CD4-positive, alpha-beta memory T cell (primary cell): ENCODE data around the gene BMPR1B. TPM values are rescaled to one million over a fixed set of nuclear protein-coding genes. Genes with fewer than 3 reads are reported as not detected.

Experiments
- CTCF ChIA-PET: fragments of 350-600 bp; sonication (Branson Sonifier 250); formaldehyde crosslinking; loops from one replicate; lab custom pipeline; 2021; ENCODE audit warnings: inconsistent platforms; ENCODE audit not compliant: partially characterized antibody; lab: Charles Lee
- POLR2A ChIA-PET: fragments of 350-600 bp; sonication (Branson Sonifier 250); formaldehyde crosslinking; loops from one replicate; lab custom pipeline; 2021; ENCODE audit not compliant: partially characterized antibody; lab: Charles Lee
- DNase-seq, 5 donors: peaks; one replicate each; pipeline versions ENCODE4 v3.0.0 to v3.0.0-alpha.2; 2020 to 2022; ENCODE audit warnings: mixed read lengths in 1 of 5
- H3K27ac ChIP-seq: one replicate; pipeline ENCODE4 v1.7.0; 2013; ENCODE audit warnings: low read depth, low read length
- H3K27me3 ChIP-seq: 2 replicates; pipeline ENCODE4 v1.7.0; 2013; ENCODE audit warnings: mild to moderate bottlenecking, low read length, moderate library complexity; ENCODE audit not compliant: insufficient read depth
- H3K36me3 ChIP-seq: 2 replicates; pipeline ENCODE4 v1.7.0; 2013; ENCODE audit warnings: mild to moderate bottlenecking, low read length, moderate library complexity; ENCODE audit not compliant: insufficient read depth
- H3K4me1 ChIP-seq: 2 replicates; pipeline ENCODE4 v1.7.0; 2013; ENCODE audit warnings: mild to moderate bottlenecking, low read length, moderate library complexity; ENCODE audit not compliant: insufficient read depth
- H3K4me3 ChIP-seq, 2 donors: one replicate each; pipeline ENCODE4 v1.7.0; 2013; ENCODE audit warnings: low read length in 2 of 2, mild to moderate bottlenecking in 1 of 2
- H3K9me3 ChIP-seq, 2 donors: one replicate each; pipeline ENCODE4 v1.7.0; 2013; ENCODE audit warnings: low read length in 2 of 2, control low read depth in 1 of 2; ENCODE audit not compliant: control insufficient read depth in 1 of 2
- H3K27ac Mint-ChIP-seq, 7 donors: one replicate each; pipeline ENCODE4 v1.8.0; 2020 to 2021; ENCODE audit warnings: mixed read lengths in 7 of 7, mild to moderate bottlenecking in 6 of 7, inconsistent platforms in 3 of 7, moderate library complexity in 3 of 7
- H3K27me3 Mint-ChIP-seq, 2 donors: one replicate each; pipeline ENCODE4 v1.8.0; 2020 to 2021; ENCODE audit warnings: mixed read lengths in 2 of 2
- H3K36me3 Mint-ChIP-seq, 2 donors: one replicate each; pipeline ENCODE4 v1.8.0; 2020 to 2021; ENCODE audit warnings: mixed read lengths in 2 of 2, inconsistent platforms in 1 of 2, mild to moderate bottlenecking in 1 of 2
- H3K4me1 Mint-ChIP-seq, 4 donors: one replicate each; pipeline ENCODE4 v1.8.0; 2020 to 2021; ENCODE audit warnings: mixed read lengths in 4 of 4, mild to moderate bottlenecking in 1 of 4
- H3K4me3 Mint-ChIP-seq, 8 donors: one replicate each; pipeline ENCODE4 v1.8.0; 2020 to 2021; ENCODE audit warnings: mixed read lengths in 8 of 8, mild to moderate bottlenecking in 7 of 8, moderate library complexity in 6 of 8, inconsistent platforms in 3 of 8
- H3K9me3 Mint-ChIP-seq, 8 donors: one replicate each; pipeline ENCODE4 v1.8.0; 2020 to 2021; ENCODE audit warnings: mixed read lengths in 8 of 8, mild to moderate bottlenecking in 5 of 8, inconsistent platforms in 3 of 8, moderate library complexity in 1 of 8
- intact Hi-C: fragments of 100-400 bp; cut with micrococcal nuclease; formaldehyde crosslinking; loops from one replicate; pipeline ENCODE4 v1.15.1; 2023
- polyA plus RNA-seq, 2 donors: library from polyadenylated mRNA; unstranded; fragments of 300-500 nt; fragmentation: Illumina TruSeq; gene quantifications; one replicate each; pipeline ENCODE4 v1.2.3, GENCODE V29; 2021
- total RNA-seq, 2 experiments: library from RNA; stranded (reverse); gene quantifications; one replicate each; pipeline ENCODE4 v1.2.3, GENCODE V29; 2021

The BMPR1B gene
- total and polyA plus RNA-seq, 4 experiments from 2014 or later, result 0.17 TPM; not detected in 3

GRCh38 chr4:94724016-94724790, 33.6 kb upstream of the BMPR1B start:
- H3K4me1 Mint-ChIP-seq, result no peaks in the 10 kb centered on the region
- Histone ChIP-seq H3K4me3 (no peak overlapping the region), H3K4me1 (no peaks in the 10 kb centered on the region), H3K27ac (no peak overlapping the region), H3K36me3 (no peaks in the 10 kb centered on the region), H3K27me3 (no peaks in the 10 kb centered on the region), H3K9me3 (no peaks in the 10 kb centered on the region)
- intact Hi-C loops, result no loop called here
- peaks cover 0 to 1% of the 10 kb centered on the region in 2 donors for H3K27me3 Mint-ChIP-seq
- ChIA-PET CTCF (no interaction called here), POLR2A (no interaction called here)
- peaks cover 0 to 3% (median 0%) of the 10 kb centered on the region in 8 donors for H3K9me3 Mint-ChIP-seq
- DNase-seq, result no peak
- no peak overlapping the region for H3K27ac Mint-ChIP-seq
- H3K36me3 Mint-ChIP-seq, result no peaks in the 10 kb centered on the region
- no peak overlapping the region for H3K4me3 Mint-ChIP-seq

GRCh38 chr4:94726524-94727123, 31.1 kb upstream of the BMPR1B start:
- Mint-ChIP-seq H3K27ac (no peak overlapping the region), H3K4me3 (no peak overlapping the region), H3K27me3 (no peaks in the 10 kb centered on the region), H3K4me1 (no peaks in the 10 kb centered on the region), H3K9me3 (no peaks in the 10 kb centered on the region), H3K36me3 (no peaks in the 10 kb centered on the region)
- DNase-seq, result no peak
- no peaks in the 10 kb centered on the region for H3K36me3 ChIP-seq
- intact Hi-C loops, result no loop called here
- H3K27me3 ChIP-seq, result no peaks in the 10 kb centered on the region
- ChIA-PET CTCF (no interaction called here), POLR2A (no interaction called here)
- no peak overlapping the region for H3K27ac ChIP-seq
- no peaks in the 10 kb centered on the region for H3K9me3 ChIP-seq
- H3K4me1 ChIP-seq, result no peaks in the 10 kb centered on the region
- H3K4me3 ChIP-seq, result no peak overlapping the region

GRCh38 chr4:94728056-94728766, 29.5 kb upstream of the BMPR1B start:
- Mint-ChIP-seq H3K9me3 (no peaks in the 10 kb centered on the region), H3K4me3 (no peak overlapping the region), H3K36me3 (no peaks in the 10 kb centered on the region), H3K27me3 (peaks cover 0 to 2% of the 10 kb centered on the region in 2 donors), H3K4me1 (no peaks in the 10 kb centered on the region), H3K27ac (no peak overlapping the region)
- Histone ChIP-seq H3K4me3 (no peak overlapping the region), H3K9me3 (no peaks in the 10 kb centered on the region), H3K27me3 (no peaks in the 10 kb centered on the region), H3K27ac (no peak overlapping the region), H3K4me1 (no peaks in the 10 kb centered on the region), H3K36me3 (no peaks in the 10 kb centered on the region)
- ChIA-PET POLR2A (no interaction called here), CTCF (no interaction called here)
- intact Hi-C loops, result no loop called here
- no peak for DNase-seq

- H3K36me3 Mint-ChIP-seq, result no peaks in the 10 kb centered on the region
- no peaks in the 10 kb centered on the region for H3K9me3 Mint-ChIP-seq
- peaks cover 0 to 2% of the 10 kb centered on the region in 2 donors for H3K27me3 Mint-ChIP-seq
- intact Hi-C loops, result no loop called here
- CTCF ChIA-PET, result no interaction called here
- H3K4me1 ChIP-seq, result no peaks in the 10 kb centered on the region
- H3K9me3 ChIP-seq, result no peaks in the 10 kb centered on the region
- no peak overlapping the region for H3K27ac ChIP-seq
- H3K27ac Mint-ChIP-seq, result no peak overlapping the region
- no peaks in the 10 kb centered on the region for H3K36me3 ChIP-seq
- H3K4me3 Mint-ChIP-seq, result no peak overlapping the region
- H3K4me3 ChIP-seq, result no peak overlapping the region
- POLR2A ChIA-PET, result no interaction called here
- no peaks in the 10 kb centered on the region for H3K4me1 Mint-ChIP-seq
- H3K27me3 ChIP-seq, result no peaks in the 10 kb centered on the region
- DNase-seq, result no peak
These were observed 25.4 kb upstream of the BMPR1B start for GRCh38 chr4:94732358-94732698.

- H3K27ac Mint-ChIP-seq, result no peak overlapping the region
- peaks cover 5 to 14% of the 10 kb centered on the region in 2 donors for H3K27me3 Mint-ChIP-seq
- intact Hi-C loops, result no loop called here
- H3K4me1 Mint-ChIP-seq, result no peaks in the 10 kb centered on the region
- no peak overlapping the region for H3K4me3 Mint-ChIP-seq
- Histone ChIP-seq H3K36me3 (no peaks in the 10 kb centered on the region), H3K4me1 (no peaks in the 10 kb centered on the region), H3K27me3 (no peaks in the 10 kb centered on the region), H3K4me3 (no peak overlapping the region), H3K9me3 (no peaks in the 10 kb centered on the region), H3K27ac (no peak overlapping the region)
- ChIA-PET CTCF (no interaction called here), POLR2A (no interaction called here)
- DNase-seq, result no peak
- H3K9me3 Mint-ChIP-seq, result no peaks in the 10 kb centered on the region
- no peaks in the 10 kb centered on the region for H3K36me3 Mint-ChIP-seq
These were observed 18.0 kb upstream of the BMPR1B start for GRCh38 chr4:94739741-94740140.

- ChIA-PET CTCF (interaction anchor here (0.8 kb wide), 1 partner anchor 11 kb away, joined by 3 read pairs; no protein-coding TSS in a partner anchor), POLR2A (no interaction called here)
- no peaks in the 10 kb centered on the region for H3K9me3 ChIP-seq
- Mint-ChIP-seq H3K4me3 (no peak overlapping the region), H3K9me3 (no peaks in the 10 kb centered on the region), H3K36me3 (no peaks in the 10 kb centered on the region), H3K27ac (no peak overlapping the region), H3K27me3 (peaks cover 5 to 16% of the 10 kb centered on the region in 2 donors), H3K4me1 (no peaks in the 10 kb centered on the region)
- H3K36me3 ChIP-seq, result no peaks in the 10 kb centered on the region
- H3K4me3 ChIP-seq, result no peak overlapping the region
- no peaks in the 10 kb centered on the region for H3K27me3 ChIP-seq
- no peak overlapping the region for H3K27ac ChIP-seq
- DNase-seq, result no peak
- no peaks in the 10 kb centered on the region for H3K4me1 ChIP-seq
- intact Hi-C loops, result no loop called here
These were observed 16.5 kb upstream of the BMPR1B start for GRCh38 chr4:94741304-94741703.

- Mint-ChIP-seq H3K4me1 (no peaks in the 10 kb centered on the region), H3K27me3 (peaks cover 5 to 17% of the 10 kb centered on the region in 2 donors), H3K27ac (no peak overlapping the region), H3K4me3 (no peak overlapping the region), H3K36me3 (no peaks in the 10 kb centered on the region), H3K9me3 (no peaks in the 10 kb centered on the region)
- Histone ChIP-seq H3K36me3 (no peaks in the 10 kb centered on the region), H3K4me3 (no peak overlapping the region), H3K9me3 (no peaks in the 10 kb centered on the region), H3K27ac (no peak overlapping the region), H3K4me1 (no peaks in the 10 kb centered on the region), H3K27me3 (no peaks in the 10 kb centered on the region)
- ChIA-PET CTCF (no interaction called here), POLR2A (no interaction called here)
- intact Hi-C loops, result no loop called here
- no peak for DNase-seq
These were observed 13.9 kb upstream of the BMPR1B start for GRCh38 chr4:94743838-94744237.
